ENCODE measurements around the gene GEMIN7. TPM values are rescaled to one million over a fixed set of nuclear protein-coding genes. Genes with fewer than 3 reads are reported as not detected.
A peak's percentile ranks its signal among the peaks of the same experiment; 100 is the strongest.

The GEMIN7 gene
- total and polyA plus RNA-seq, 9 donors: 13.8 to 25.3 (median 21.4) TPM

DNA sequence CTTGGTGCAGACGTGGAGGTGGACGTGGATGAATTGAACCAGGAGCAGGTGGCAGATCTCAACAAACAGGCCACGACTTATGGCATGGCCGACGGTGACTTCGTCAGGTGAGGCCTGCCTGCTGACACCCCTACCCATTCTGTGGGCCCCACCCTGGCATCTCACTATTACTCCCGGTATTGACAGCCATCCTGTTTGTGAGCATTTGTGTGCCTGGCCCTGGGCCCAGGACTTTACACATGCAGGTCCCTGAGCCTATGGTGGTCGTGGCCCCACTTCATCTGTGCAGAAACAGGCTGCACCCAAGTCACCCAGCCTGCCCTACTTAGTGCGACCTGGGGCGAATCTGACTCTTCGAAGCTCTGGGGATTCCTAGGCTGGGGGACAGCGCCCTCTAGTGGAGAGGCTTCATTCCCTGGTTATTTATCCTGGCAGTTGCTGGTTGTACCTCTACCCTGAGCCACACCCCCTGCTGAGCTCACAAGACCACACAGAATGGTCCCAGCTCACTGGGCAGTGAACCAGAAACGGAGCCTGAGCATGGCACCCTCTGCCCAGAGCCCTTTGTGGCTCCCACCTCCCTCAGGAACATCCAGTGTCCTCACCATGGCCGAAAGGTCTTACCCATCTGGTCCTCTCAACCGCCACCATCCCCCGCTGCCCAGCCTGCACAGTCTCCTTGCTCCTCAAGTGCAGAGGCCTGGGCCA is 19.6 kb upstream of the GEMIN7 start:
- Histone ChIP-seq H3K27ac (ENCODE audit: low read length) (no peak overlapping the region), H3K27me3 (ENCODE audit: control insufficient read depth, insufficient read depth, low read length) (no peaks in the 10 kb centered on the region), H3K9me3 (replicated peaks; ENCODE audit: control insufficient read depth, low read depth, low read length) (no peaks in the 10 kb centered on the region), H3K36me3 (ENCODE audit: control insufficient read depth, insufficient read depth, low read length) (peaks cover 85% of the 10 kb centered on the region), H3K4me3 (ENCODE audit: low read length) (no peak overlapping the region), H3K4me1 (ENCODE audit: control insufficient read depth, insufficient read depth, low read length) (no peaks in the 10 kb centered on the region)
- WGBS (ENCODE audit: insufficient coverage): 66% methylated on average over 15 of the region's 16 CpGs
- peak; percentile 56 for DNase-seq

GRCh38 chr19:45061965-45062364 is 17.1 kb upstream of the GEMIN7 start:
- no peak for DNase-seq

GRCh38 chr19:45063851-45064801 is 14.9 kb upstream of the GEMIN7 start:
- WGBS (ENCODE audit: insufficient coverage): 95% methylated on average over 81 of the region's 85 CpGs
- Histone ChIP-seq H3K4me3 (ENCODE audit: low read length) (no peak overlapping the region), H3K9me3 (replicated peaks; ENCODE audit: control insufficient read depth, low read depth, low read length) (no peaks in the 10 kb centered on the region), H3K36me3 (ENCODE audit: control insufficient read depth, insufficient read depth, low read length) (peaks cover 82% of the 10 kb centered on the region), H3K27ac (ENCODE audit: low read length) (no peak overlapping the region), H3K27me3 (ENCODE audit: control insufficient read depth, insufficient read depth, low read length) (no peaks in the 10 kb centered on the region), H3K4me1 (ENCODE audit: control insufficient read depth, insufficient read depth, low read length) (no peaks in the 10 kb centered on the region)
- DNase-seq: no peak

More at GRCh38 chr19:45061965-45062364, 17.1 kb upstream of the GEMIN7 start:
- Histone ChIP-seq H3K27me3 (ENCODE audit: control insufficient read depth, insufficient read depth, low read length) (no peaks in the 10 kb centered on the region), H3K9me3 (replicated peaks; ENCODE audit: control insufficient read depth, low read depth, low read length) (no peaks in the 10 kb centered on the region), H3K27ac (ENCODE audit: low read length) (no peak overlapping the region), H3K4me3 (ENCODE audit: low read length) (no peak overlapping the region), H3K36me3 (ENCODE audit: control insufficient read depth, insufficient read depth, low read length) (peaks cover 84% of the 10 kb centered on the region), H3K4me1 (ENCODE audit: control insufficient read depth, insufficient read depth, low read length) (no peaks in the 10 kb centered on the region)
- no CpG with 5 or more reads among the region's 4 CpGs for WGBS (ENCODE audit: insufficient coverage)

DNA sequence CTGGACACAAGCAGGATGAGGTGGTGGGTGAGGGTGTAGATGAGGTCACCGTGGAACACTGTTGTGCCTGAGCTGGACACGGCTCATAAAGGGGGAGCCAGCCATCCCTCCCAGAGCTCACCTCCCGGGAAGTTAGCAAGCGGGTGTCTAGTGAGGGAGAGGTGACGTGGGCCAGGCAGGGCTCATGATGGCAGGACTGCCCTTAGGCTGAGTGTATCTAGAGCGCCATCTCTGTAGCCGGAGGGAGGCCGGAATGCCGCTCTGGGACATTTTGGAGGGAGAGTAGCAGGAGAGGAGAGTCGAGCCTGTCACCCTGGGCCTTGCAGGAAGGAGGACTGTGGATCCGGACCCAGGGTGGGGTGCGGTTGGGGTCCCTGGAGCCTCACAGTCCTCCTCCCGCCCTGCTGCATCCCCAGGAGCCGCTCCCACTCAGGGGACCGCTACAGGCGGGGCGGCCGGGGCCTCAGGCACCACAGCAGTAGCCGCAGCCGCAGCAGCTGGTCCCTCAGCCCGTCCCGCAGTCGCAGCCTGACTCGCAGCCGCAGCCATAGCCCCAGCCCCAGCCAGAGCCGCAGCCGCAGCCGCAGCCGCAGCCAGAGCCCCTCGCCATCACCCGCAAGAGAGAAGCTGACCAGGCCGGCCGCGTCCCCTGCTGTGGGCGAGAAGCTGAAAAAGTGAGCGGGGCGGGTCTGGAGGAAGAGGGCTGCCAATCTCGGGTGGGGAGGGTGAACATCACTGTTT is 12.0 kb upstream of the GEMIN7 start:
- Histone ChIP-seq H3K9me3 (replicated peaks; ENCODE audit: control insufficient read depth, low read depth, low read length) (no peaks in the 10 kb centered on the region), H3K27me3 (ENCODE audit: control insufficient read depth, insufficient read depth, low read length) (no peaks in the 10 kb centered on the region), H3K27ac (ENCODE audit: low read length) (no peak overlapping the region), H3K36me3 (ENCODE audit: control insufficient read depth, insufficient read depth, low read length) (peaks cover 78% of the 10 kb centered on the region), H3K4me1 (ENCODE audit: control insufficient read depth, insufficient read depth, low read length) (peaks cover 3% of the 10 kb centered on the region), H3K4me3 (ENCODE audit: low read length) (no peak overlapping the region)
- DNase-seq: no peak
- WGBS (ENCODE audit: insufficient coverage): 90% methylated on average over 36 of the region's 38 CpGs

GRCh38 chr19:45068041-45068440 is 11.0 kb upstream of the GEMIN7 start:
- 72% methylated on average over 3 of the region's 10 CpGs for WGBS (ENCODE audit: insufficient coverage)
- Histone ChIP-seq H3K27me3 (ENCODE audit: control insufficient read depth, insufficient read depth, low read length) (no peaks in the 10 kb centered on the region), H3K9me3 (replicated peaks; ENCODE audit: control insufficient read depth, low read depth, low read length) (no peaks in the 10 kb centered on the region), H3K27ac (ENCODE audit: low read length) (no peak overlapping the region), H3K4me1 (ENCODE audit: control insufficient read depth, insufficient read depth, low read length) (peaks cover 5% of the 10 kb centered on the region), H3K36me3 (ENCODE audit: control insufficient read depth, insufficient read depth, low read length) (peaks cover 72% of the 10 kb centered on the region), H3K4me3 (ENCODE audit: low read length) (no peak overlapping the region)
- DNase-seq: no peak

DNA sequence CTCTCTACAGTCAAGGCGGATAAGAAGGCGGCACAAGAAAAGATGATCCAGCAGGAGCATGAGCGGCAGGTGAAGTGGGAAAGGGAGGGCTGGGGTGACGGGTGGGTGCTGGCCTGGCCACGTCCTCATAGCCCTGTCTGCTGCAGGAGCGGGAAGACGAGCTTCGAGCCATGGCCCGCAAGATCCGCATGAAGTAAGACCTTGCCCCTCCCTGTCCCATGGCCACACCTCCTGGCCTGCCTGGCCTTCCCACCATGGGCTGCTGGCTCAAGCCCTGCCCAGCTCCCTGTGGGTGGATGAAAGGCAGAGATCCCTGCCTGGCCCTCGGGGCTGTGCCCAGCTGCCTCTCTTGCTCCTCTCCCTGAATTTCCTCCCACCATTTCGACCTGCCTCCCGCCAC is 10.0 kb upstream of the GEMIN7 start:
- DNase-seq: no peak
- Histone ChIP-seq H3K36me3 (ENCODE audit: control insufficient read depth, insufficient read depth, low read length) (peaks cover 62% of the 10 kb centered on the region), H3K4me3 (ENCODE audit: low read length) (no peak overlapping the region), H3K27ac (ENCODE audit: low read length) (no peak overlapping the region), H3K27me3 (ENCODE audit: control insufficient read depth, insufficient read depth, low read length) (no peaks in the 10 kb centered on the region), H3K4me1 (ENCODE audit: control insufficient read depth, insufficient read depth, low read length) (peaks cover 5% of the 10 kb centered on the region), H3K9me3 (replicated peaks; ENCODE audit: control insufficient read depth, low read depth, low read length) (no peaks in the 10 kb centered on the region)
- 58% methylated on average over 10 of the region's 13 CpGs for WGBS (ENCODE audit: insufficient coverage)

- H3K27ac ChIP-seq (ENCODE audit: low read length): no peak overlapping the region
- WGBS (ENCODE audit: insufficient coverage): 89% methylated on average over 4 of the region's 6 CpGs
- no peaks in the 10 kb centered on the region for H3K27me3 ChIP-seq (ENCODE audit: control insufficient read depth, insufficient read depth, low read length)
- H3K9me3 ChIP-seq (replicated peaks; ENCODE audit: control insufficient read depth, low read depth, low read length): no peaks in the 10 kb centered on the region
- no peak for DNase-seq
- peaks cover 52% of the 10 kb centered on the region for H3K36me3 ChIP-seq (ENCODE audit: control insufficient read depth, insufficient read depth, low read length)
- peaks cover 12% of the 10 kb centered on the region for H3K4me1 ChIP-seq (ENCODE audit: control insufficient read depth, insufficient read depth, low read length)
- H3K4me3 ChIP-seq (ENCODE audit: low read length): no peak overlapping the region
Observed at GRCh38 chr19:45070214-45070613, 8.8 kb upstream of the GEMIN7 start.

- DNase-seq: no peak
- Histone ChIP-seq H3K9me3 (replicated peaks; ENCODE audit: control insufficient read depth, low read depth, low read length) (no peaks in the 10 kb centered on the region), H3K4me1 (ENCODE audit: control insufficient read depth, insufficient read depth, low read length) (peaks cover 19% of the 10 kb centered on the region), H3K27me3 (ENCODE audit: control insufficient read depth, insufficient read depth, low read length) (peaks cover 4% of the 10 kb centered on the region), H3K4me3 (ENCODE audit: low read length) (no peak overlapping the region), H3K36me3 (ENCODE audit: control insufficient read depth, insufficient read depth, low read length) (peaks cover 44% of the 10 kb centered on the region), H3K27ac (ENCODE audit: low read length) (no peak overlapping the region)
- 87% methylated on average over 16 of the region's 19 CpGs for whole genome bisulfite sequencing (ENCODE audit: insufficient coverage)
Observed at GRCh38 chr19:45070861-45071544, 8.1 kb upstream of the GEMIN7 start.

- Histone ChIP-seq H3K27ac (ENCODE audit: low read length) (no peak overlapping the region), H3K4me3 (ENCODE audit: low read length) (no peak overlapping the region), H3K4me1 (ENCODE audit: control insufficient read depth, insufficient read depth, low read length) (peaks cover 22% of the 10 kb centered on the region), H3K36me3 (ENCODE audit: control insufficient read depth, insufficient read depth, low read length) (peaks cover 42% of the 10 kb centered on the region), H3K27me3 (ENCODE audit: control insufficient read depth, insufficient read depth, low read length) (peaks cover 4% of the 10 kb centered on the region), H3K9me3 (replicated peaks; ENCODE audit: control insufficient read depth, low read depth, low read length) (no peaks in the 10 kb centered on the region)
- WGBS (ENCODE audit: insufficient coverage): 90% methylated on average over 20 of the region's 25 CpGs
- no peak for DNase-seq
Observed at GRCh38 chr19:45071545-45071938, 7.5 kb upstream of the GEMIN7 start.

Data from muscle of leg (tissue), 11 donors.